ENCODE results near the gene ANAPC13.

Gene ANAPC13

GRCh38 chr3:134447351-134447750, 38.4 kb downstream of the ANAPC13 start:
- no peak for DNase-seq

DNA sequence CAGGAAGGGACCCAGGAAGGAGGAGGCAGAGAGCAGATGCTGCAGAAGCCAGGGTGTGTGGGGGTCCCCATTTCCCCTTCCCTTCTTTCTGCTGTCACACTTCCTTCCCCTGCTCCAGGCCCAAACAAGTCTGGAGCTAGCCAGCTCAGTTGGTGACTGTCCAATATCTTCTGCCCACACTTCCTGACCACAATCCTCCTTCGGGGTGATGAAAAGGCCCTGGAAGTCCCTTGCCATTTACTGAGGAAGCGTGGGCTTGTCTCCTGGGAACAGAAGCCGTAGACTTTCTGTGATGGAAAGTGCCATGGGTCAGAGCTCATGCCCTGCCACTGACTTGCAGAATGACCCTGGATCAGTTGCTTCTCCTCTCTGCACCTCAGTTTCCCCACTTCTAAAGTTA, 39.0 kb downstream of the ANAPC13 start:
- no peak for DNase-seq

DNA sequence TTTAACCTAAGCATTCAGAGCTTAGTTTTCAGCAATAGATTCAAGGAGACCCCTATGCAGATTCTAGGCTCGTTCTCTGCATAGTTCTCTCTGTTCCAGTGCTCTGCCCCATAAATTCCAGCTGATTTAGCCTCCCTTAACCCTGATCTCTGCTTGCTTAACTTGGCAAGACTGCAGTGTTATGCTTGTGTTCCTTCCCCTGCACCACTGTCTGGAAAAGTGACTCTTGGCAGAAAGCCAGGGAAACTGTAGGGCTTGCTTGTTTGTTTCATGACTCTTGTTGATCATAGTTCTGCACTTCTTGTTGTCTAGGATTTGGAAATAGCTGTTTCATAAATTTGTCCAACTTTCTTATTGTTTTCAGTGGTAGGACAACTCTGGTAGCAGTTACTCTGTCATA, 40.1 kb downstream of the ANAPC13 start:
- DNase-seq = no peak

DNA sequence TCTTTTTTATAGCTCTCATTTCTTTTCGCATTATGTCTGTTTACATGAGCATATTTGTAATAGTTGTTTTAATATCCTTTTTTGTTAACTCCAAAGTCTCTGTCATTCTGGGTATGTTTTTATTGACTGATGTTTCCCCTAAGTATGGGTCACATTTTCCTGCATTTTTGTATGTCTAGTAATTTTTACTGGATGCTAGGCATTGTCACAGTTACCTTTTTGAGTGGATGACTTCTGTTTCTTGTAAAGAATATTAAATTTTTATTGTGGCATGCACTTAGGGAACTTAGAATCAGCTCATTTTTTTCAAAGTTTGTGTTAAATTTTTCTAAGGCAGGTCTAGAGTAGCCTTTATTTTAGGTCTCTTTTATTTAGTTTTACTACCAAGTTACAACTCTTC, 40.7 kb downstream of the ANAPC13 start:
- DNase-seq = no peak

DNA sequence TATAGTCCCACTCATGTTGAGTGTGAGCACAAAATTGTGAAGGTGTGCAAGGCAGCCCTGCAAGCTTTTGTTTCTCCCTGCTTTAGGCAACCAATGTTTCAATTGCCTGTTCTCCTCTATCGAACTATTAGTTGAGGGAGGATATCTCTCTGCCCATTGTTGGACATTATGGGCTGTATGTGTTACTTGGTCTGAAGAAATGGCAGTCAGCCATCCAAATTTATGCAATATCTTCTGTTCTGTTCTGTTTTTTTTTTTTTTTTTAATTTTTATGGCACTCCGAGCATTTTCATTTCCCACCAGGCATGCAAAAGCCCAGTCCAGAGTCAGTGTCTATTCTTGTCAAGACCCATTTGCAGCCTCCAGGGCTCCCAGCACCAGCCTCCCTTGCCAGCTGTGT, 44.0 kb downstream of the ANAPC13 start:
- no peak for DNase-seq

GRCh38 chr3:134441321-134441720, 44.5 kb downstream of the ANAPC13 start:
- no peak for DNase-seq

GRCh38 chr3:134437211-134437752, 48.5 kb downstream of the ANAPC13 start:
- DNase-seq = no peak

- no peak for DNase-seq
These were observed 53.5 kb downstream of the ANAPC13 start for GRCh38 chr3:134432236-134432635.

DNA sequence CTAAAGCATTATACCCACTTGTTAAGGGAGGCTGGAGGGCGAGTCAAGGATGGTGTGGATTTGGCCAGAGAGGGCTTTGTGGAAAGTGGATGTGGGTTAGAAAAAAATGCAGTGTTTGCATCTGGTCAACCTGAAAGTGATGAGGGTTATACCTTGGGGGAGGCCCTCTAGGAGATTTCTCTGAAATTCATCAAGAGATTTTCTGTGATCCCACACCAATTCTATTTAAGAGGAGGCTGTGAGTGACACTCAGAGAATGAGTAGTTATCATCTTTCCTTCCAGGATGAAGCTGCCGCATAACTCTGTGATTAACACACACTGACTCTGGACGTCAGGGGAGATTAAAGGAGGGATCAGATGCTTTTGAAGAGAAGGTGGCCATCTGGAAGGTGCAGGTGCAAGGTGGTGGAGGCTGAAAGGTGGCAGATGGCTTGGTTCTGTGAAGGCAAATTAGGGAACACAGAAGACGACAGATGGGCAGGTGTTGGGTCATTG, 54.8 kb downstream of the ANAPC13 start:
- no peak for DNase-seq

GRCh38 chr3:134430174-134430573, 55.6 kb downstream of the ANAPC13 start:
- no peak for DNase-seq

GRCh38 chr3:134428401-134428800, 57.4 kb downstream of the ANAPC13 start:
- no peak for DNase-seq
